ENCODE measurements around the gene AGFG2. TPM values are rescaled to one million over a fixed set of nuclear protein-coding genes. Genes with fewer than 3 reads are reported as not detected.
A peak's percentile ranks its signal among the peaks of the same experiment; 100 is the strongest.
"Not testable (repeated sequence)": the region's sequence is repeated elsewhere in the genome, so short reads cannot be mapped to it uniquely, and the experiment has no call there.

AGFG2 gene
- total RNA-seq, 1 donor from 2014 or later = 36.0 TPM

- Histone ChIP-seq H3K27ac (no peak overlapping the region), H3K36me3 (no peaks in the 10 kb centered on the region), H3K4me1 (peaks cover 13% of the 10 kb centered on the region), H3K9me3 (no peaks in the 10 kb centered on the region), H3K27me3 (no peaks in the 10 kb centered on the region), H3K4me3 (no peak overlapping the region)
- intact Hi-C loops (cut with DNase I) = no loop called here
- no peak for DNase-seq
- no peak for TF ChIP-seq CTCF (IDR thresholded peaks at IDR 0.05)
- ATAC-seq = no peak
Measured at GRCh38 chr7:100517305-100517704, 21.7 kb upstream of the AGFG2 start.

GRCh38 chr7:100519580-100519979 is 19.4 kb upstream of the AGFG2 start:
- intact Hi-C loops (cut with DNase I) = no loop called here
- TF ChIP-seq CTCF (IDR thresholded peaks at IDR 0.05) = no peak
- Histone ChIP-seq H3K4me1 (peaks cover 13% of the 10 kb centered on the region), H3K36me3 (no peaks in the 10 kb centered on the region), H3K4me3 (no peak overlapping the region), H3K27me3 (no peaks in the 10 kb centered on the region), H3K27ac (no peak overlapping the region), H3K9me3 (no peaks in the 10 kb centered on the region)
- DNase-seq (no peak), ATAC-seq (no peak)

DNA sequence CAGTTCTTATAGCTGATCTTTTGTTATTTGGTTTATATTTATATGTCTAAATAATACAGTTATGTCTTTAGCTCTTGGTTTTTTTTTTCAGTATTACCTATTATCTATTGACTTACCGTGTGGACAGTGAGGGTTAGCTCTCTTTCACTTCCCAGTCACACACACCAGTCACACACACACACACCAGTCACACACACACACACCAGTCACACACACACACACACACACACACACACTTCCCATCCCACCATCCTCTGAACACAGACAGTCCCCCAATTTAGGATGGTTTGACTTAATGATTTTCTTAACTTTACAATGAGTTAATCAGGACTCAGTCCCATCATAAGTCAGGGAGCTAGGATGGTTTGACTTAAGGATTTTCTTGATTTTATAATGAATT is 18.9 kb upstream of the AGFG2 start:
- H3K4me3 ChIP-seq = no peak overlapping the region
- intact Hi-C loops (cut with DNase I) = no loop called here
- no peak for DNase-seq
- no peak for TF ChIP-seq CTCF (IDR thresholded peaks at IDR 0.05)
- no peak overlapping the region for H3K27ac ChIP-seq
- no peak for ATAC-seq
- peaks cover 10% of the 10 kb centered on the region for H3K4me1 ChIP-seq
- no peaks in the 10 kb centered on the region for H3K36me3 ChIP-seq
- H3K27me3 ChIP-seq = no peaks in the 10 kb centered on the region
- H3K9me3 ChIP-seq = no peaks in the 10 kb centered on the region

DNA sequence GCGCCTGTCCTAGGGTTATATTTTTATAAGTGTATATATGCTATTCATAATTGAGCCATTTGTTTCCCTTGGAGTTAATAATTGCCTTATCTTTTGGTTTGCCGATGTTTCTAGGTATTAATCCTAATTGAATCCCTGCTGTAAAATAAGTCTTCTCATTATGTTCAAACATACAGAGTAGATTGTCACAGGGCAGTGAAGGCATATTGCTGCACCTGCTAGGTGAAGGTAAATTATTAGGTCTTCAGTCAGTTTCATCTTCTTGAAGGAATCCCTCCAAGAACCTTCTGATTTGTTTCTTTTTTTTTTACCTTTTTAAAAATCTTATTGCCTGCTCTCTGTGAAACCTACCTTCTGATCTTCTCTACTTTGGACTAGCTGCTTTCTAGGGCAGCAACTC is 17.9 kb upstream of the AGFG2 start:
- Histone ChIP-seq H3K9me3 (no peaks in the 10 kb centered on the region), H3K27me3 (no peaks in the 10 kb centered on the region), H3K4me1 (peaks cover under 1% of the 10 kb centered on the region), H3K27ac (no peak overlapping the region), H3K4me3 (no peak overlapping the region), H3K36me3 (no peaks in the 10 kb centered on the region)
- TF ChIP-seq CTCF (IDR thresholded peaks at IDR 0.05) = no peak
- no peak for ATAC-seq
- no peak for DNase-seq
- intact Hi-C loops (cut with DNase I) = no loop called here

DNA sequence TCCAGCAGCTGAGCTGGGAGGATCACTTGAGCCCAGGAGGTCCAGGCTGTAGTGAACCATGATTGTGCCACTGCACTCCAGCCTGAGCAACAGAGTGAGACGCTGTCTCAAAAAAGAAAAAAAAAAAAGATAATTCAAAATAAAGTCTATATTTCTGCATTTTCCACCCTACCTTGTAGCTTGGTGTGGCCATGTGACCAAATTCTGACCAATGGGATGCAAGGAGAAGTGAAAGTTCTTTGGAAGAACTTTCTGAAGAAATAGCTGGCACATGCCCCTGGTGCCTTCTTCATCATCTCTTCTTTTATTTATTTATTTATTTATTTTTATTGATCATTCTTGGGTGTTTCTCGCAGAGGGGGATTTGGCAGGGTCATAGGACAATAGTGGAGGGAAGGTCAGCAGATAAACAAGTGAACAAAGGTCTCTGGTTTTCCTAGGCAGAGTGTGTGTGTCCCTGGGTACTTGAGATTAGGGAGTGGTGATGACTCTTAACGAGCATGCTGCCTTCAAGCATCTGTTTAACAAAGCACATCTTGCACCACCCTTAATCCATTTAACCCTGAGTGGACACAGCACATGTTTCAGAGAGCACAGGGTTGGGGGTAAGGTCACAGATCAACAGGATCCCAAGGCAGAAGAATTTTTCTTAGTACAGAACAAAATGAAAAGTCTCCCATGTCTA is 17.0 kb upstream of the AGFG2 start:
- H3K4me3 ChIP-seq; H3K27ac ChIP-seq; intact Hi-C loops (cut with DNase I); H3K36me3 ChIP-seq; H3K4me1 ChIP-seq; H3K27me3 ChIP-seq; DNase-seq; H3K9me3 ChIP-seq: not testable (repeated sequence)
- ATAC-seq = peak; percentile 50

- intact Hi-C loops (cut with DNase I); DNase-seq; H3K27me3 ChIP-seq; H3K27ac ChIP-seq; H3K36me3 ChIP-seq; H3K4me1 ChIP-seq; H3K4me3 ChIP-seq; ATAC-seq; H3K9me3 ChIP-seq: not testable (repeated sequence)
Measured at GRCh38 chr7:100523192-100523591, 15.8 kb upstream of the AGFG2 start.

DNA sequence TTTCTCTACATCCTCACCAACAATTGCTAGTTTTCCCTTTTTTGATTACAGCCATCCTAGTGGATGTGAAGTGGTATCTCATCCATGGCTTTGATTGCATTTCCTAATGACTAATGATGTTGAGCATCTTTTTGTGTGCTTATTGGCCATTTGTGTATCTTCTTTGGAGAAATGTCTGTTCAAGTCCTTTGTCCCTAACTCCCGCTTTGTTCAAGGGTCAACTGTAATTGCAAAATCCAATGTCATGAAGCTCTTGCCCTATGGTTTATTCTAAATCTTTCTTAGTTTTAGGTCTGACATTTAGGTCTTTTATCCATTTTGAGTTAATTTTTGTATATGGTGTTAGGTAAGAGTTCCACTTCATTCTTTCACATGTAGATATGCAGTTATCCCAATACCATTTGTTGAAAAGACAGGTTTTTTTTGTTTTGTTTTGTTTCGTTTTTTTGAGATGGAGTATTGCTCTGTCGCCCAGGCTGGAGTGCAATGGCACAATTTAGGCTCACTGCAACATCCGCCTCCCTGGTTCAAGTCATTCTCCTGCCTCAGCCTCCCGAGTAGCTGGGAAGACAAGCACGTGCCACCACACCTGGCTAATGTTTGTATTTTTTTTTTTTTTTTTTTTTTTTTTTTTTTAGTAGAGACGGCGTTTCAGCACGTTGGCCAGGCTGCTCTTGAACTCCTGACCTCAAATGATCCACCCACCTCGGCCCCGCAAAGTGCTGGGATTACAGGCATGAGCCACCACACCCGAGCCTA is 10.7 kb upstream of the AGFG2 start:
- H3K36me3 ChIP-seq; DNase-seq; H3K27me3 ChIP-seq; H3K4me3 ChIP-seq; intact Hi-C loops (cut with DNase I); H3K4me1 ChIP-seq; ATAC-seq; H3K27ac ChIP-seq; H3K9me3 ChIP-seq: not testable (repeated sequence)
